GM10847 (cell line): Measurements from ENCODE around the gene TIMM44.

Source experiments
- POLR2A ChIP-seq: IDR thresholded peaks from 2 replicates; pipeline ENCODE4 v1.6.1; 2011; ENCODE audit not compliant: insufficient read length; ENCODE audit errors: extremely low read depth

TIMM44 gene

GRCh38 chr19:7943444-7944176 lies at the start of gene TIMM44:
TSS of gene TIMM44 (minus strand) at chr19:7943666. CDS start at chr19:7943651, 15 bp downstream.
- TF ChIP-seq POLR2A: peak; percentile 82

- TF ChIP-seq POLR2A: no peak
These were observed 49.1 kb upstream of the TIMM44 start for GRCh38 chr19:7992575-7992974.

GRCh38 chr19:7989071-7989575 lies 45.7 kb upstream of the TIMM44 start:
- no peak for TF ChIP-seq POLR2A

GRCh38 chr19:7988307-7988706 lies 44.8 kb upstream of the TIMM44 start:
- no peak for TF ChIP-seq POLR2A

GRCh38 chr19:7987114-7987768 lies 43.8 kb upstream of the TIMM44 start:
- no peak for TF ChIP-seq POLR2A

- TF ChIP-seq POLR2A: no peak
These were observed 43.1 kb upstream of the TIMM44 start for GRCh38 chr19:7986321-7987113.

- TF ChIP-seq POLR2A: no peak
These were observed 42.0 kb upstream of the TIMM44 start for GRCh38 chr19:7985481-7985911.

- no peak for TF ChIP-seq POLR2A
These were observed 40.8 kb upstream of the TIMM44 start for GRCh38 chr19:7983995-7984837.

GRCh38 chr19:7983286-7983950 lies 40.0 kb upstream of the TIMM44 start:
- no peak for TF ChIP-seq POLR2A

- no peak for TF ChIP-seq POLR2A
These were observed 39.2 kb upstream of the TIMM44 start for GRCh38 chr19:7982651-7983099.

GRCh38 chr19:7982103-7982502 lies 38.6 kb upstream of the TIMM44 start:
- no peak for TF ChIP-seq POLR2A

GRCh38 chr19:7981661-7982060 lies 38.2 kb upstream of the TIMM44 start:
- no peak for TF ChIP-seq POLR2A

- no peak for TF ChIP-seq POLR2A
These were observed 37.7 kb upstream of the TIMM44 start for GRCh38 chr19:7981199-7981598.

GRCh38 chr19:7980635-7981121 lies 37.2 kb upstream of the TIMM44 start:
- TF ChIP-seq POLR2A: no peak
